Measurements from ENCODE around the gene BSG.

BSG gene

DNA sequence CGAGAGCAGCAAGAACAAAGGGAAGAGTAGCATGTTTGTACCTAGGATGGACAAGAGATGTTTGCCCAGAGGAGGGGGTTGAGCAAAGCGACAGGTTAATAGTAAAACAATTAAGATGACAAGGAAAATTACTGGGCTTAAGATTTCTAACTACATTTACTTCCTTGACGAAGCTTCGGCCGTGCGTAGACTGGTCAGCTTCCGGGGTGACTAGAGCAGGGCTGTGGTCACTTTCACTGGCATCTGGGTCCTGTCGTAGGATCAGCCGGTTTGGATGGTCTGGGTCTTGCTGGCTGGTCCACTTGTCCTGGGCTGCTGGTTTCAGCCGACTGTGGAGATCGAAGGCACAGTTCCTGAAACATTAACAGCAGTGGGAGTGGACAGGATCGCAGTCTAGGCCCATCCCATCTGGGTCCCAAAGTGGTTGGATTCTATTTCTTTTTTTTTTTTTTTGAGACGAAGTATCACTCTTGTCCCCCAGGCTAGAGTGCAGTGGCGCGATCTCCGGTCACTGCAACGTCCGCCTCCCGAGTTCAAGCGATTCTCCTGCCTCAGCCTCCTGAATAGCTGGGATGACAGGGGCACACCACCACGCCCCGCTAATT lies 5.0 kb upstream of the BSG start:
- H3K36me3 ChIP-seq (ENCODE audit: control insufficient read depth, low read length): peaks cover 11% of the 10 kb centered on the region
- H3K27ac ChIP-seq (ENCODE audit: low read depth, low read length): no peak overlapping the region
- H3K4me2 ChIP-seq (ENCODE audit: low read length): no peak overlapping the region
- H4K20me1 ChIP-seq (ENCODE audit: control insufficient read depth, insufficient read depth, low read depth, low read length): no peaks in the 10 kb centered on the region
- peaks cover 15% of the 10 kb centered on the region for H3F3A ChIP-seq (ENCODE audit: control insufficient read depth, insufficient read depth)
- no peaks in the 10 kb centered on the region for H3K9me2 ChIP-seq (replicated peaks; ENCODE audit: control insufficient read depth, low read length)
- H3K27me3 ChIP-seq (ENCODE audit: control insufficient read depth, low read length): no peaks in the 10 kb centered on the region
- H3K9me3 ChIP-seq (ENCODE audit: control insufficient read depth, insufficient read depth, low read length): no peaks in the 10 kb centered on the region
- H3K4me1 ChIP-seq (ENCODE audit: control insufficient read depth, low read length): peaks cover 5% of the 10 kb centered on the region; the same call in 1 of the 2 replicates
- TF ChIP-seq, protein P1, sequence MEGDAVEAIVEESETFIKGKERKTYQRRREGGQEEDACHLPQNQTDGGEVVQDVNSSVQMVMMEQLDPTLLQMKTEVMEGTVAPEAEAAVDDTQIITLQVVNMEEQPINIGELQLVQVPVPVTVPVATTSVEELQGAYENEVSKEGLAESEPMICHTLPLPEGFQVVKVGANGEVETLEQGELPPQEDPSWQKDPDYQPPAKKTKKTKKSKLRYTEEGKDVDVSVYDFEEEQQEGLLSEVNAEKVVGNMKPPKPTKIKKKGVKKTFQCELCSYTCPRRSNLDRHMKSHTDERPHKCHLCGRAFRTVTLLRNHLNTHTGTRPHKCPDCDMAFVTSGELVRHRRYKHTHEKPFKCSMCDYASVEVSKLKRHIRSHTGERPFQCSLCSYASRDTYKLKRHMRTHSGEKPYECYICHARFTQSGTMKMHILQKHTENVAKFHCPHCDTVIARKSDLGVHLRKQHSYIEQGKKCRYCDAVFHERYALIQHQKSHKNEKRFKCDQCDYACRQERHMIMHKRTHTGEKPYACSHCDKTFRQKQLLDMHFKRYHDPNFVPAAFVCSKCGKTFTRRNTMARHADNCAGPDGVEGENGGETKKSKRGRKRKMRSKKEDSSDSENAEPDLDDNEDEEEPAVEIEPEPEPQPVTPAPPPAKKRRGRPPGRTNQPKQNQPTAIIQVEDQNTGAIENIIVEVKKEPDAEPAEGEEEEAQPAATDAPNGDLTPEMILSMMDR (IDR thresholded peaks at IDR 0.05; ENCODE audit: low read depth, low read length, poor library complexity, severe bottlenecking): no peak
- no peak for TF ChIP-seq EZH2phosphoT487 (IDR thresholded peaks at IDR 0.05; ENCODE audit: borderline replicate concordance, low read length)
- H3K79me2 ChIP-seq (ENCODE audit: control insufficient read depth, low read length): peaks cover 8% of the 10 kb centered on the region
- no peak overlapping the region for H3K4me3 ChIP-seq (ENCODE audit: low read length)

DNA sequence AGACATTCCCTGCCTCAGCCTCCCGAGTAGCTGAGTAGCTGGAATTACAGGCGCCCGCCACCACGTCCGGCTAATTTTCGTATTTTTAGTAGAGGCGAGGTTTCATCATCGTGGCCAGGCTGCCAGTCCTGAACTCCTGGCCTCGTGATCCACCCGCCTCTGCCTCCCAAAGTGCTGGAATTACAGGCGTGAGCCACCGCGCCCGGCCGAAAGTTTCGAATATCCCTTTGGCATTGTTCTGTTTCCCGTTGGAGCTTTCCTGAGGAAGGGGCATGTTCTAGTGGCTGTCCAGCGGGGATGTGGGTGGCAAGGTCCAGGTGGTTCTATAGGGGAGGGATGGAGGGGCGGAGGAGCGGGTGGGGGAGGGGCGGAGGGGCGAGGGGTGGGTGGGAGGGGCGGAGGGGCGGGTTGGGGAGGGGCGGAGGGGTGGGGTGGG lies 2.1 kb upstream of the BSG start:
- Histone ChIP-seq H3K4me3 (ENCODE audit: low read length) (no peak overlapping the region), H3K4me2 (ENCODE audit: low read length) (peak overlapping the region; percentile 31; the same call in 1 of the 2 replicates), H3K9me2 (replicated peaks; ENCODE audit: control insufficient read depth, low read length) (no peaks in the 10 kb centered on the region), H3K36me3 (ENCODE audit: control insufficient read depth, low read length) (peaks cover 33% of the 10 kb centered on the region), H3K9me3 (ENCODE audit: control insufficient read depth, insufficient read depth, low read length) (no peaks in the 10 kb centered on the region), H3K4me1 (ENCODE audit: control insufficient read depth, low read length) (peaks cover 20% of the 10 kb centered on the region), H4K20me1 (ENCODE audit: control insufficient read depth, insufficient read depth, low read depth, low read length) (peaks cover 15% of the 10 kb centered on the region), H3K27me3 (ENCODE audit: control insufficient read depth, low read length) (no peaks in the 10 kb centered on the region), H3K27ac (ENCODE audit: low read depth, low read length) (no peak overlapping the region), H3F3A (ENCODE audit: control insufficient read depth, insufficient read depth) (peaks cover 15% of the 10 kb centered on the region), H3K79me2 (ENCODE audit: control insufficient read depth, low read length) (peaks cover 37% of the 10 kb centered on the region)
- TF ChIP-seq, protein P1 (IDR thresholded peaks at IDR 0.05; ENCODE audit: low read depth, low read length, poor library complexity, severe bottlenecking): no peak

DNA sequence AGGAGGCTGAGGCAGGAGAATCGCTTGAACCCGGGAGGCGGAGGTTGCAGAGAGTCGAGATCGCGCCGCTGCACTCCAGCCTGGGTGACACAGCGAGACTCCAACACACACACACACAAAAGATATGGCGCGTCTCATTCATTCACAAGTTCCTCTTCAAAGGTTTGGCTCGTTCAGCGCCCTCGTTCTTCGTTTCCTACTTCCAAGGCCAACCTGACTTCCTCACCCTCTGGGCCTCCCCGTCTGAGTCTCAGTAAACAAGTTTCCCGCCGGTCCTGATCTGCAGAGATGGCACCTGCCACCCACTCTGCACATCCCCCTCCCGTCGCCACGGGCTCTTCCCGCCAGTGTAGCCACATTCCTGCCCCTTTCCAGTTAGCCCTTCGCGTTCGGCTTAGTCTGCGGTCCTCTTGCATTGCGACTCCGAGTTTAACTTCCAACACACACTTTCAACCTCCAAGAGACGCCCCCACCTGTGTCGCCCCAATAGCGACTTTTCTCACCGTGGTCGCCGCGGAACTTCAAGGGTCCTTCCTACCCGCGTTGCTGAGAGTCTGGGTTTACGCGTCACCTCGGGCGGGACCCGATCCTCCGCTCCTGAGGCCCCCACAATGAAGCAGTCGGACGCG lies 1.3 kb upstream of the BSG start:
- Histone ChIP-seq H3F3A (ENCODE audit: control insufficient read depth, insufficient read depth) (peaks cover 15% of the 10 kb centered on the region), H3K27me3 (ENCODE audit: control insufficient read depth, low read length) (no peaks in the 10 kb centered on the region), H3K27ac (ENCODE audit: low read depth, low read length) (peak overlapping the region; percentile 96)

More for the DNA sequence above, 1.3 kb upstream of the BSG start:
- peaks cover 15% of the 10 kb centered on the region for H4K20me1 ChIP-seq (ENCODE audit: control insufficient read depth, insufficient read depth, low read depth, low read length)
- no peaks in the 10 kb centered on the region for H3K9me3 ChIP-seq (ENCODE audit: control insufficient read depth, insufficient read depth, low read length)
- H3K36me3 ChIP-seq (ENCODE audit: control insufficient read depth, low read length): peaks cover 38% of the 10 kb centered on the region
- H3K79me2 ChIP-seq (ENCODE audit: control insufficient read depth, low read length): peaks cover 45% of the 10 kb centered on the region
- H3K4me3 ChIP-seq (ENCODE audit: low read length): peak overlapping the region; percentile 95
- TF ChIP-seq EZH2phosphoT487 (IDR thresholded peaks at IDR 0.05; ENCODE audit: borderline replicate concordance, low read length): no peak
- TF ChIP-seq, protein P1 (IDR thresholded peaks at IDR 0.05; ENCODE audit: low read depth, low read length, poor library complexity, severe bottlenecking): no peak
- no peaks in the 10 kb centered on the region for H3K9me2 ChIP-seq (replicated peaks; ENCODE audit: control insufficient read depth, low read length)
- peaks cover 21% of the 10 kb centered on the region for H3K4me1 ChIP-seq (ENCODE audit: control insufficient read depth, low read length)
- H3K4me2 ChIP-seq (ENCODE audit: low read length): peak overlapping the region; percentile 78
